ENCODE results near the gene NPAS2.

Gene NPAS2

DNA sequence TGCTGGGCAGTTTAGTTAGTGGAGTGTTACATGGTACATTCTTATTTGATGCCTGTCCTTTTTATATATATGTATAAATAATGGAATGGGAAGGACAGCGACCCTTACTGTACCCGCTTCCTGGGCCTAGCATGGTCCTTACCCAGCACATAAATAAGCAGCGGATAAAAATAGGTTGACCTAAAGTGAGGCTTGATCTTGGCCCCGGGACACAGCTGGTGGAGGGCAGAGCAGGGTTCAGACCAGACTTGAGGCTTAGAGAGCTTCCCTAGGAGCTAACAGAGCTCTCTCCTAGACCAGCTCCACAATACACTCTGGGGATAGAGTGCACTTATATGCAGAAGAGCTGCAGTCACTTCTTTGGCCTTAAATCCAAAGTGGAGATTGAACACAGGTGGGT is 135.3 kb downstream of the NPAS2 start:
- TF ChIP-seq EZH2phosphoT487 (IDR thresholded peaks at IDR 0.05; ENCODE audit: low read depth) (no peak), CTCF (IDR thresholded peaks at IDR 0.05; ENCODE audit: low read depth, low read length) (no peak)
- H3K27me3 ChIP-seq (ENCODE audit: low read depth, low read length) = peaks cover 10% of the 10 kb centered on the region; the same call in 1 of the 2 replicates
- H3K4me2 ChIP-seq (ENCODE audit: low read length) = no peak overlapping the region
- H3K9ac ChIP-seq (ENCODE audit: low read length) = no peak overlapping the region
- H4K20me1 ChIP-seq (ENCODE audit: insufficient read depth, low read length) = no peaks in the 10 kb centered on the region
- H3K27ac ChIP-seq (ENCODE audit: low read length) = no peak overlapping the region
- no peaks in the 10 kb centered on the region for H3K4me1 ChIP-seq (ENCODE audit: low read length)
- H2AFZ ChIP-seq (ENCODE audit: low read depth, low read length) = no peak overlapping the region
- no peaks in the 10 kb centered on the region for H3K36me3 ChIP-seq (replicated peaks; ENCODE audit: low read depth, low read length)
- H3K9me3 ChIP-seq (ENCODE audit: insufficient read depth, low read length) = no peaks in the 10 kb centered on the region
- no peak overlapping the region for H3K4me3 ChIP-seq (ENCODE audit: low read length)
- H3K79me2 ChIP-seq (ENCODE audit: low read length) = no peaks in the 10 kb centered on the region

GRCh38 chr2:100956081-100956480 is 136.1 kb downstream of the NPAS2 start:
- H2AFZ ChIP-seq (ENCODE audit: low read depth, low read length) = no peak overlapping the region
- H3K27me3 ChIP-seq (ENCODE audit: low read depth, low read length) = peaks cover 14% of the 10 kb centered on the region
- no peak overlapping the region for H3K4me3 ChIP-seq (ENCODE audit: low read length)
- no peak overlapping the region for H3K4me2 ChIP-seq (ENCODE audit: low read length)
- no peaks in the 10 kb centered on the region for H3K4me1 ChIP-seq (ENCODE audit: low read length)
- H3K9ac ChIP-seq (ENCODE audit: low read length) = no peak overlapping the region
- H3K27ac ChIP-seq (ENCODE audit: low read length) = no peak overlapping the region
- no peaks in the 10 kb centered on the region for H3K36me3 ChIP-seq (replicated peaks; ENCODE audit: low read depth, low read length)
- no peaks in the 10 kb centered on the region for H3K79me2 ChIP-seq (ENCODE audit: low read length)
- no peaks in the 10 kb centered on the region for H3K9me3 ChIP-seq (ENCODE audit: insufficient read depth, low read length)
- TF ChIP-seq EZH2phosphoT487 (IDR thresholded peaks at IDR 0.05; ENCODE audit: low read depth) (no peak), CTCF (IDR thresholded peaks at IDR 0.05; ENCODE audit: low read depth, low read length) (no peak)
- H4K20me1 ChIP-seq (ENCODE audit: insufficient read depth, low read length) = no peaks in the 10 kb centered on the region

- Histone ChIP-seq H3K27me3 (ENCODE audit: low read depth, low read length) (peaks cover 16% of the 10 kb centered on the region), H3K79me2 (ENCODE audit: low read length) (no peaks in the 10 kb centered on the region), H4K20me1 (ENCODE audit: insufficient read depth, low read length) (no peaks in the 10 kb centered on the region), H3K36me3 (replicated peaks; ENCODE audit: low read depth, low read length) (no peaks in the 10 kb centered on the region), H3K4me2 (ENCODE audit: low read length) (no peak overlapping the region), H2AFZ (ENCODE audit: low read depth, low read length) (no peak overlapping the region), H3K4me1 (ENCODE audit: low read length) (no peaks in the 10 kb centered on the region), H3K27ac (ENCODE audit: low read length) (no peak overlapping the region), H3K9ac (ENCODE audit: low read length) (no peak overlapping the region), H3K9me3 (ENCODE audit: insufficient read depth, low read length) (no peaks in the 10 kb centered on the region), H3K4me3 (ENCODE audit: low read length) (no peak overlapping the region)
- TF ChIP-seq CTCF (IDR thresholded peaks at IDR 0.05; ENCODE audit: low read depth, low read length) (no peak), EZH2phosphoT487 (IDR thresholded peaks at IDR 0.05; ENCODE audit: low read depth) (no peak)
Observed at GRCh38 chr2:100957996-100958653, 138.2 kb downstream of the NPAS2 start.

DNA sequence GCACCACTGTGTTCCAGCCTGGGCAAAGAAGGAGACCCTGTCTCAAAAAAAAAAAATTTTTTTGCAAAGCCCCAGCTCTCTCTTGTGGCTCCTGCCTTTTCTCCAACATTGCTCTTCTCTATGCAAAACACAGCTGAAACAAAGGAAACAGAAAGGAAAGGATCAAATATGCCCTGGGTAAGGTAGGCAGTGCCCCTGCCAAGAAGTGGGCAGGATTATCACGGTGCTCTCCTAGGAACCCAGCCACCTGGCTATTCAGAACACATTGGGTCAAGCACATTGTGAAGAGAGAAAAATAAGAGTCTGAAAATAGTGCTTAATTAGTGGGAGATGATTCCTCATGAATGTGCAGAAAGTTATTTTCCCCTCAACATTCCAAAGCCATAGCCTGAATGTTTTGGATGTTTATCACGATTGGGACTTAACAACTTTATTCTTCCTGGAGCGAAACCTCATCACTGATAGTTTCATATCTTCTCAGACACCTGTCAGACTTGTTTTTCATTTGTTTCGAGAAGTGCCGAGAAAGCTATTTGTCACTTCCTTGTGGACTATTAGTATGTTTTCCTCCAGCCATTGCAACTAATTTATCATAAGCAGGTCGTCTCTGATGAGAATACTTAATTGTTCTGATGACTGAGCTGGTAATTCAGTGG is 139.4 kb downstream of the NPAS2 start:
- H3K4me2 ChIP-seq (ENCODE audit: low read length) = no peak overlapping the region
- no peak overlapping the region for H2AFZ ChIP-seq (ENCODE audit: low read depth, low read length)
- TF ChIP-seq EZH2phosphoT487 (IDR thresholded peaks at IDR 0.05; ENCODE audit: low read depth) (no peak), CTCF (IDR thresholded peaks at IDR 0.05; ENCODE audit: low read depth, low read length) (no peak)
- H3K27ac ChIP-seq (ENCODE audit: low read length) = no peak overlapping the region
- H3K79me2 ChIP-seq (ENCODE audit: low read length) = no peaks in the 10 kb centered on the region
- no peaks in the 10 kb centered on the region for H3K9me3 ChIP-seq (ENCODE audit: insufficient read depth, low read length)
- peaks cover 16% of the 10 kb centered on the region for H3K27me3 ChIP-seq (ENCODE audit: low read depth, low read length)
- H3K4me1 ChIP-seq (ENCODE audit: low read length) = no peaks in the 10 kb centered on the region
- H3K4me3 ChIP-seq (ENCODE audit: low read length) = no peak overlapping the region
- H4K20me1 ChIP-seq (ENCODE audit: insufficient read depth, low read length) = no peaks in the 10 kb centered on the region
- no peak overlapping the region for H3K9ac ChIP-seq (ENCODE audit: low read length)
- no peaks in the 10 kb centered on the region for H3K36me3 ChIP-seq (replicated peaks; ENCODE audit: low read depth, low read length)
